Progenitor cell of endocrine pancreas (in vitro differentiated cells): ENCODE results near the gene ORC4. TPM values are rescaled to one million over a fixed set of nuclear protein-coding genes. Genes with fewer than 3 reads are reported as not detected.

Source experiments
- DNase-seq: peaks from one replicate; pipeline ENCODE4 v3.0.0; 2021; ENCODE audit warnings: low spot score; ENCODE audit not compliant: unreplicated experiment
- H3K27ac Mint-ChIP-seq: 2 replicates; pipeline ENCODE4 v1.8.0; 2021; ENCODE audit warnings: mild to moderate bottlenecking, moderate library complexity, mixed read lengths
- H3K27me3 Mint-ChIP-seq: 2 replicates; pipeline ENCODE4 v1.8.0; 2021; ENCODE audit warnings: mixed read lengths
- H3K36me3 Mint-ChIP-seq: 2 replicates; pipeline ENCODE4 v1.8.0; 2022; ENCODE audit warnings: mixed read lengths; ENCODE audit not compliant: insufficient read depth
- H3K4me1 Mint-ChIP-seq: 2 replicates; pipeline ENCODE4 v1.8.0; 2021; ENCODE audit warnings: low read depth, mixed read lengths
- H3K4me3 Mint-ChIP-seq: 2 replicates; pipeline ENCODE4 v1.8.0; 2021; ENCODE audit warnings: low read depth, mild to moderate bottlenecking, moderate library complexity, mixed read lengths
- H3K9me3 Mint-ChIP-seq: 2 replicates; pipeline ENCODE4 v1.8.0; 2021; ENCODE audit warnings: low read depth, mixed read lengths
- CTCF ChIP-seq: fragments of 200-600 bp; sonication (generic); IDR thresholded peaks from one replicate; pipeline ENCODE4 v1.5.0; 2021; ENCODE audit warnings: antibody characterized with exemption, mild to moderate bottlenecking; ENCODE audit not compliant: unreplicated experiment
- long read RNA-seq: library from polyadenylated mRNA; unstranded; transcript quantifications from one replicate; pipeline ENCODE4 v2.0.0, GENCODE V29; 2020
- total RNA-seq: library from RNA; stranded (reverse); gene quantifications from 2 replicates; pipeline ENCODE4 v1.2.1, GENCODE V29; 2021

The ORC4 gene
- total RNA-seq, result 77.1 and 77.3 TPM in 2 replicates
- long read RNA-seq, full-length matches to known transcripts, result 288 of 396 reads
- long read RNA-seq, partial matches to known transcripts, result 12 of 396 reads
- long read RNA-seq, other reads (novel, unspliced or antisense), result 96 of 396 reads

- no peaks in the 10 kb centered on the region for H3K27me3 Mint-ChIP-seq
- H3K9me3 Mint-ChIP-seq, result no peaks in the 10 kb centered on the region
- peaks cover 5% of the 10 kb centered on the region for H3K36me3 Mint-ChIP-seq
- peak within 1 kb of the TSS; percentile 99 for H3K4me3 Mint-ChIP-seq
- peak within 1 kb of the TSS; percentile 99 for H3K27ac Mint-ChIP-seq
- peak; percentile 92 for DNase-seq
- H3K4me1 Mint-ChIP-seq, result peaks cover 43% of the 10 kb centered on the region
- TF ChIP-seq CTCF, result peak; percentile 64
Observed at GRCh38 chr2:148020111-148021058, at the start of gene ORC4. ORC4 (minus strand) TSS chr2:148020737; CDS start chr2:147975958, 44,779 bp downstream.

GRCh38 chr2:148067801-148068200 is 47.3 kb upstream of the ORC4 start:
- peaks cover 12% of the 10 kb centered on the region for H3K4me1 Mint-ChIP-seq
- TF ChIP-seq CTCF, result no peak
- H3K27ac Mint-ChIP-seq, result no peak overlapping the region
- H3K4me3 Mint-ChIP-seq, result no peak overlapping the region
- no peaks in the 10 kb centered on the region for H3K9me3 Mint-ChIP-seq
- H3K27me3 Mint-ChIP-seq, result no peaks in the 10 kb centered on the region
- no peak for DNase-seq
- H3K36me3 Mint-ChIP-seq, result peaks cover 5% of the 10 kb centered on the region

- no peak for TF ChIP-seq CTCF
- Mint-ChIP-seq H3K27ac (no peak overlapping the region), H3K27me3 (no peaks in the 10 kb centered on the region), H3K4me1 (peaks cover 12% of the 10 kb centered on the region), H3K36me3 (peaks cover 5% of the 10 kb centered on the region), H3K9me3 (no peaks in the 10 kb centered on the region), H3K4me3 (no peak overlapping the region)
- no peak for DNase-seq
Observed at GRCh38 chr2:148065936-148066335, 45.4 kb upstream of the ORC4 start.

- no peaks in the 10 kb centered on the region for H3K27me3 Mint-ChIP-seq
- H3K4me3 Mint-ChIP-seq, result no peak overlapping the region
- TF ChIP-seq CTCF, result no peak
- no peak overlapping the region for H3K27ac Mint-ChIP-seq
- DNase-seq, result no peak
- peaks cover 6% of the 10 kb centered on the region for H3K36me3 Mint-ChIP-seq
- no peaks in the 10 kb centered on the region for H3K9me3 Mint-ChIP-seq
- H3K4me1 Mint-ChIP-seq, result peaks cover 10% of the 10 kb centered on the region
Observed at GRCh38 chr2:148063633-148064032, 43.1 kb upstream of the ORC4 start.

GRCh38 chr2:148058641-148059040 is 38.1 kb upstream of the ORC4 start:
- H3K36me3 Mint-ChIP-seq, result peaks cover 3% of the 10 kb centered on the region
- no peaks in the 10 kb centered on the region for H3K9me3 Mint-ChIP-seq
- TF ChIP-seq CTCF, result no peak
- H3K27ac Mint-ChIP-seq, result no peak overlapping the region
- H3K27me3 Mint-ChIP-seq, result no peaks in the 10 kb centered on the region
- no peak overlapping the region for H3K4me3 Mint-ChIP-seq
- H3K4me1 Mint-ChIP-seq, result no peaks in the 10 kb centered on the region
- no peak for DNase-seq
